Neuronal stem cell (in vitro differentiated cells): ENCODE data around the gene NAP1L1.
"Not testable (repeated sequence)": the region's sequence is repeated elsewhere in the genome, so short reads cannot be mapped to it uniquely, and the experiment has no call there.

ENCODE experiments used
- DNase-seq: peaks from one replicate; pipeline ENCODE4 v3.0.0-alpha.2; 2013; ENCODE audit warnings: low spot score
- H2AFZ ChIP-seq: one replicate; pipeline ENCODE4 v1.6.1; 2013; ENCODE audit warnings: mild to moderate bottlenecking, low read length, inconsistent platforms
- H2AK5ac ChIP-seq: 2 replicates; pipeline ENCODE4 v1.6.1; 2013; ENCODE audit warnings: low read depth, mild to moderate bottlenecking, inconsistent platforms, low read length, moderate library complexity, mixed read lengths
- H2BK120ac ChIP-seq: 2 replicates; pipeline ENCODE4 v1.6.1; 2013; ENCODE audit warnings: low read depth, mild to moderate bottlenecking, inconsistent platforms, low read length, moderate library complexity, mixed read lengths
- H2BK12ac ChIP-seq: one replicate; pipeline ENCODE4 v1.6.1; 2013; ENCODE audit warnings: low read length, inconsistent platforms
- H2BK15ac ChIP-seq: 2 replicates; pipeline ENCODE4 v1.6.1; 2013; ENCODE audit warnings: mild to moderate bottlenecking, low read length, inconsistent platforms, mixed read lengths
- H2BK5ac ChIP-seq: one replicate; pipeline ENCODE4 v1.6.1; 2013; ENCODE audit warnings: inconsistent platforms, mild to moderate bottlenecking, low read length, moderate library complexity
- H3K14ac ChIP-seq: one replicate; pipeline ENCODE4 v1.6.1; 2013; ENCODE audit warnings: low read length, inconsistent platforms
- H3K18ac ChIP-seq: 2 replicates; pipeline ENCODE4 v1.6.1; 2013; ENCODE audit warnings: low read length, inconsistent platforms
- H3K23ac ChIP-seq: 2 replicates; pipeline ENCODE4 v1.6.1; 2013; ENCODE audit warnings: low read depth, mild to moderate bottlenecking, mixed read lengths, low read length, inconsistent platforms; ENCODE audit not compliant: poor library complexity
- H3K27ac ChIP-seq: replicated peaks from 3 replicates; pipeline ENCODE4 v1.5.1; 2013; ENCODE audit warnings: low read length, inconsistent platforms
- H3K27me3 ChIP-seq, 3 experiments: 2 replicates each; pipeline ENCODE4 v1.6.1; 2013; ENCODE audit warnings: low read length in 3 of 3, mild to moderate bottlenecking in 2 of 3, inconsistent platforms in 1 of 3, low read depth in 1 of 3, mixed read lengths in 1 of 3, moderate library complexity in 1 of 3; ENCODE audit not compliant: control insufficient read depth in 3 of 3, insufficient read depth in 3 of 3
- H3K36me3 ChIP-seq, 2 donors: replicated peaks in 1 of 2; 2 replicates each; pipeline ENCODE4 v1.6.1; 2013; ENCODE audit warnings: low read length in 2 of 2; ENCODE audit not compliant: control insufficient read depth in 2 of 2, insufficient read depth in 2 of 2
- H3K4ac ChIP-seq: 2 replicates; pipeline ENCODE4 v1.6.1; 2013; ENCODE audit warnings: inconsistent platforms, mild to moderate bottlenecking, low read length, moderate library complexity
- H3K4me1 ChIP-seq, 2 donors: 1 replicate in 1 of 2; 2 replicates in 1 of 2; pipeline ENCODE4 v1.6.1; 2013; ENCODE audit warnings: low read length in 2 of 2, low read depth in 1 of 2; ENCODE audit not compliant: control insufficient read depth in 2 of 2, insufficient read depth in 1 of 2
- H3K4me2 ChIP-seq: one replicate; pipeline ENCODE4 v1.6.1; 2013; ENCODE audit warnings: mild to moderate bottlenecking, low read length, inconsistent platforms; ENCODE audit not compliant: insufficient read depth, poor library complexity, severe bottlenecking
- H3K4me3 ChIP-seq, 2 donors: 2 replicates each; pipeline ENCODE4 v1.5.1; 2013; ENCODE audit warnings: low read length in 2 of 2, mild to moderate bottlenecking in 2 of 2, inconsistent platforms in 1 of 2, moderate library complexity in 1 of 2
- H3K79me1 ChIP-seq: one replicate; pipeline ENCODE4 v1.6.1; 2013; ENCODE audit warnings: low read depth, mild to moderate bottlenecking, inconsistent platforms, low read length, moderate library complexity
- H3K9ac ChIP-seq: one replicate; pipeline ENCODE4 v1.6.1; 2013; ENCODE audit warnings: mild to moderate bottlenecking, low read depth, low read length, inconsistent platforms; ENCODE audit not compliant: poor library complexity
- H3K9me3 ChIP-seq, 2 donors: replicated peaks in 1 of 2; 2 replicates each; pipeline versions ENCODE3 to v1.6.1; 2013; ENCODE audit warnings: low read length in 2 of 2, mild to moderate bottlenecking in 2 of 2, inconsistent platforms in 1 of 2, low read depth in 1 of 2, mixed read lengths in 1 of 2, moderate library complexity in 1 of 2; ENCODE audit not compliant: control insufficient read depth in 2 of 2, insufficient read depth in 1 of 2
- H4K8ac ChIP-seq: one replicate; pipeline ENCODE4 v1.6.1; 2013; ENCODE audit warnings: low read depth, mild to moderate bottlenecking, inconsistent platforms, low read length, moderate library complexity
- H4K91ac ChIP-seq: one replicate; pipeline ENCODE4 v1.6.1; 2013; ENCODE audit warnings: low read length, low read depth, mild to moderate bottlenecking, inconsistent platforms; ENCODE audit not compliant: poor library complexity
- WGBS, 2 donors: extraction: QIAGEN DNeasy Blood & Tissue Kit; methylation state at CpG; one replicate each; pipeline ENCODE4 v1.1.7; 2013; ENCODE audit warnings: missing lambda C conversion rate in 2 of 2, mixed read lengths in 1 of 2; ENCODE audit not compliant: insufficient read length in 2 of 2, insufficient replicate concordance in 1 of 2; ENCODE audit errors: extremely low coverage in 2 of 2; 5-methylcytosine and 5-hydroxymethylcytosine counted together

The NAP1L1 gene

DNA sequence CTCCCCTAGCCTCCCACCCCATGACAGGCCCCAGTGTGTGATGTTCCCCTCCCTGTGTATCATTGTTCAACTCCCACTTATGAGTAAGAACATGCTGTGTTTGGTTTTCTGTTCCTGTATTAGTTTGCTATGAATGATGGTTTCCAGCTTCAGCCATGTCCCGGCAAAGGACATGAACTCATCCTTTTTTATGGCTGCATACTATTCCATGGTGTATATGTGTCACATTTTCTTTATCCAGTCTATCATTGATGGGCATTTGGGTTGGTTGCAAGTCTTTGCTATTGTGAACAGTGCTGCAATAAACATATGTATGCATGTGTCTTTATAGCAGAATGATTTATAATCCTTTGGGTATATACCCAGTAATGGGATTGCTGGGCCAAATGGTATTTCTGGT, 96.8 kb downstream of the NAP1L1 start:
- not testable (repeated sequence) for H2BK5ac ChIP-seq, H3K23ac ChIP-seq, H4K8ac ChIP-seq, H3K36me3 ChIP-seq, H3K27ac ChIP-seq, H3K4me2 ChIP-seq, H2AK5ac ChIP-seq, H3K27me3 ChIP-seq, H3K14ac ChIP-seq, H3K18ac ChIP-seq, H3K4ac ChIP-seq, H3K4me3 ChIP-seq, H2BK120ac ChIP-seq, H3K9ac ChIP-seq, DNase-seq, H2BK15ac ChIP-seq, H2BK12ac ChIP-seq, H3K4me1 ChIP-seq, H3K9me3 ChIP-seq, H4K91ac ChIP-seq, H3K79me1 ChIP-seq, H2AFZ ChIP-seq
- WGBS, 2 donors: no CpG with 5 or more reads among the region's 1 CpG
